ENCODE measurements around the gene PRKCA. TPM values are rescaled to one million over a fixed set of nuclear protein-coding genes. Genes with fewer than 3 reads are reported as not detected.
A peak's percentile ranks its signal among the peaks of the same experiment; 100 is the strongest.

Gene PRKCA
- total RNA-seq, 1 experiment from 2014 or later = 29.6 TPM

GRCh38 chr17:66330646-66331037 lies 28.2 kb downstream of the PRKCA start:
- Mint-ChIP-seq H3K4me3 (ENCODE audit: unreplicated experiment) (no peak overlapping the region), H3K4me1 (ENCODE audit: low read depth, unreplicated experiment) (peaks cover 20% of the 10 kb centered on the region), H3K9me3 (ENCODE audit: unreplicated experiment) (no peaks in the 10 kb centered on the region), H3K27ac (ENCODE audit: unreplicated experiment) (no peak overlapping the region), H3K36me3 (ENCODE audit: insufficient read depth, unreplicated experiment) (no peaks in the 10 kb centered on the region), H3K27me3 (ENCODE audit: insufficient read depth, unreplicated experiment) (no peaks in the 10 kb centered on the region)
- H3K36me3 ChIP-seq (ENCODE audit: control insufficient read depth, insufficient read depth, low read length) = no peaks in the 10 kb centered on the region
- no peak overlapping the region for H3K4me3 ChIP-seq (ENCODE audit: low read depth, low read length)
- H3K4me1 ChIP-seq = peaks cover 11% of the 10 kb centered on the region
- BruUV-seq (replicated peaks) = no TSS peak
- intact Hi-C loops (cut with micrococcal nuclease; ENCODE audit: unreplicated experiment) = no loop called here
- POLR2A ChIA-PET = no interaction called here
- no peak for TF ChIP-seq CTCF (IDR thresholded peaks at IDR 0.05; ENCODE audit: insufficient read depth in 1 of 2, low read depth in 1 of 2, low read length in 1 of 2, severe bottlenecking in 1 of 2, unreplicated experiment in 1 of 2)
- no peak for DNase-seq
- no peaks in the 10 kb centered on the region for H3K9me3 ChIP-seq
- CTCF ChIA-PET = interaction anchor here (1.0 kb wide), 1 partner anchor 84 kb away, joined by 3 read pairs; no protein-coding TSS in a partner anchor
- no peaks in the 10 kb centered on the region for H3K27me3 ChIP-seq (replicated peaks; ENCODE audit: control insufficient read depth, insufficient read depth, low read length)

GRCh38 chr17:66331038-66331816 lies 28.8 kb downstream of the PRKCA start:
- ChIA-PET POLR2A (no interaction called here), CTCF (interaction anchor here (0.6 to 1.0 kb wide), 2 partner anchors 15 to 84 kb away, joined by 3 read pairs; no protein-coding TSS in a partner anchor)
- peaks cover 11% of the 10 kb centered on the region for H3K4me1 ChIP-seq
- no peak overlapping the region for H3K4me3 ChIP-seq (ENCODE audit: low read depth, low read length)
- Mint-ChIP-seq H3K9me3 (ENCODE audit: unreplicated experiment) (no peaks in the 10 kb centered on the region), H3K4me1 (ENCODE audit: low read depth, unreplicated experiment) (peaks cover 20% of the 10 kb centered on the region), H3K27me3 (ENCODE audit: insufficient read depth, unreplicated experiment) (no peaks in the 10 kb centered on the region), H3K27ac (ENCODE audit: unreplicated experiment) (peak overlapping the region; percentile 5), H3K4me3 (ENCODE audit: unreplicated experiment) (no peak overlapping the region), H3K36me3 (ENCODE audit: insufficient read depth, unreplicated experiment) (no peaks in the 10 kb centered on the region)
- TF ChIP-seq CTCF (IDR thresholded peaks at IDR 0.05; ENCODE audit: insufficient read depth in 1 of 2, low read depth in 1 of 2, low read length in 1 of 2, severe bottlenecking in 1 of 2, unreplicated experiment in 1 of 2) = no peak
- BruUV-seq (replicated peaks) = no TSS peak
- no peaks in the 10 kb centered on the region for H3K27me3 ChIP-seq (replicated peaks; ENCODE audit: control insufficient read depth, insufficient read depth, low read length)
- intact Hi-C loops (cut with micrococcal nuclease; ENCODE audit: unreplicated experiment) = no loop called here
- DNase-seq = no peak
- H3K36me3 ChIP-seq (ENCODE audit: control insufficient read depth, insufficient read depth, low read length) = no peaks in the 10 kb centered on the region
- H3K9me3 ChIP-seq = no peaks in the 10 kb centered on the region

DNA sequence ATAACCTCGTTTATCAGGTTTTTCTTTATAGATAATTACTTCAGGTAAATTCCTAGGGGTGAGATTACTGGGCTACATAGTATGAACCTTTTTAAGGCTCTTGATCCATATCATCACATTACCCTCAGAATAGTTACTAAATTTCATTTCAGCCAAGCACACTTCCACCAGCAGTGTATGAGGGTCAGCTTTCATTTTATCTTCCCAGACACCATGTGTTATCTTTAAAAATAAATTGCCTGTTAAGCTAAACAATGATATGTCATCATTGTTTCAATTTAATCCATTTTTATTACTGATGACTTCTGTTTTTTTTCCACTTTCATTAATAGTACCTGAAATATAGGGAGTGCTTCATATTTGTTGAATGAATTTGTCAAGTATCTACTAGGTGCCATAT lies 33.4 kb downstream of the PRKCA start:
- POLR2A ChIA-PET = no interaction called here
- intact Hi-C loops (cut with micrococcal nuclease; ENCODE audit: unreplicated experiment) = no loop called here
- CTCF ChIA-PET = no interaction called here
- no peak overlapping the region for H3K4me3 ChIP-seq (ENCODE audit: low read depth, low read length)
- Mint-ChIP-seq H3K27me3 (ENCODE audit: insufficient read depth, unreplicated experiment) (no peaks in the 10 kb centered on the region), H3K27ac (ENCODE audit: unreplicated experiment) (no peak overlapping the region), H3K4me3 (ENCODE audit: unreplicated experiment) (no peak overlapping the region), H3K9me3 (ENCODE audit: unreplicated experiment) (no peaks in the 10 kb centered on the region), H3K36me3 (ENCODE audit: insufficient read depth, unreplicated experiment) (no peaks in the 10 kb centered on the region), H3K4me1 (ENCODE audit: low read depth, unreplicated experiment) (peaks cover 23% of the 10 kb centered on the region)
- no peaks in the 10 kb centered on the region for H3K9me3 ChIP-seq
- no peaks in the 10 kb centered on the region for H3K36me3 ChIP-seq (ENCODE audit: control insufficient read depth, insufficient read depth, low read length)
- peaks cover 18% of the 10 kb centered on the region for H3K4me1 ChIP-seq
- BruUV-seq (replicated peaks) = no TSS peak
- no peaks in the 10 kb centered on the region for H3K27me3 ChIP-seq (replicated peaks; ENCODE audit: control insufficient read depth, insufficient read depth, low read length)
- no peak for TF ChIP-seq CTCF (IDR thresholded peaks at IDR 0.05; ENCODE audit: insufficient read depth in 1 of 2, low read depth in 1 of 2, low read length in 1 of 2, severe bottlenecking in 1 of 2, unreplicated experiment in 1 of 2)
- no peak for DNase-seq

Data from Caco-2 (cell line).